Esophagus squamous epithelium (tissue), 4 donors: ENCODE measurements around the gene CEP128.

ENCODE experiments used
- POLR2A ChIP-seq, 4 donors: fragments of 450-650 bp; IDR thresholded peaks; one replicate each; pipeline ENCODE4 v1.6.1; 2017; ENCODE audit warnings: antibody characterized with exemption in 4 of 4, mild to moderate bottlenecking in 4 of 4, moderate library complexity in 3 of 4
- TF ChIP-seq, protein P1 (sequence below), 6 experiments: fragments of 450-650 bp in 4 of 6; fragments of 200-600 bp in 2 of 6; sonication (generic) in 2 of 6; IDR thresholded peaks; one replicate each; pipeline ENCODE4 v1.5.1; 2016 to 2019; ENCODE audit warnings: antibody characterized with exemption in 6 of 6, mild to moderate bottlenecking in 4 of 6, moderate library complexity in 4 of 6

DNA sequence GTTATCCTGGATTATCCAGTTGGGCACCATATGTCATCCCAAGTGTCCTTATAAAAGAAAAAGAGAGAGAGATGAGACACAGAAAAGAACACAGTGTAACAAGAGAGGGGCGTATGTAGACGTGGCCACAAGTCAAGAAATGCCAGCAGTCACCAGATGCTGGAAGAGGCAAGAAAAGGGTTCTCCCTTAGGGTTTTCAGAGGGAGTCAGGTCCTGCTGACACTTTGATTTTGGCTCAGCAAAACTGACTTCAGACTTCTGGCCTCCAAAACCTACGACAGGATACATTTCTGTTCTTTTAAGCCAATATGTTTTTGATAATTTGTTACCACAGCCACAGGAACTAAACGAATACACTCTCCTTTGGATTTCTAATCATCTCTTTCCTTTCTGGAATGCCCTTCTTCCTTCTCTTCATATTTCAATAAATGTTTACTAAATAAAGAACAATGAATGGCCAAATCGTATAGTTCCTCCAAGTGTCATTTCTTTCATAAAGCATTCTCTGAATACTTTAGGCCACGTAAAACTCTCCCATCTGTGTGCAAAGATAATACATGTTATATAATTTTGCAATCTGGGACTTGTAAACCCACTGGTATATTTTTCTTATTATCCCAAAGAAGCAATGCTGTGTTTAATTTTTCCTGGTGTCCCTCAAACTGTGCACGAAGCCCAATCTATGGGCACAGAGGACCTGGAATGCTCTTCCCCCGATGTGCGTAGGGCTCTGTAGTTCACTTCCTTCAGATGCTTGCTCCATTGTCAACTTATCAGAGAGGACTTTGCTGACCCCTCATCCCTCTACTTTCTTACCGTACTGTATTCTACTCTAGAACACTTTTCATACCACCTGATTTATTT lies 303.6 kb downstream of the CEP128 start:
- TF ChIP-seq POLR2A (IDR thresholded peaks at IDR 0.05): no peak
- TF ChIP-seq, protein P1, sequence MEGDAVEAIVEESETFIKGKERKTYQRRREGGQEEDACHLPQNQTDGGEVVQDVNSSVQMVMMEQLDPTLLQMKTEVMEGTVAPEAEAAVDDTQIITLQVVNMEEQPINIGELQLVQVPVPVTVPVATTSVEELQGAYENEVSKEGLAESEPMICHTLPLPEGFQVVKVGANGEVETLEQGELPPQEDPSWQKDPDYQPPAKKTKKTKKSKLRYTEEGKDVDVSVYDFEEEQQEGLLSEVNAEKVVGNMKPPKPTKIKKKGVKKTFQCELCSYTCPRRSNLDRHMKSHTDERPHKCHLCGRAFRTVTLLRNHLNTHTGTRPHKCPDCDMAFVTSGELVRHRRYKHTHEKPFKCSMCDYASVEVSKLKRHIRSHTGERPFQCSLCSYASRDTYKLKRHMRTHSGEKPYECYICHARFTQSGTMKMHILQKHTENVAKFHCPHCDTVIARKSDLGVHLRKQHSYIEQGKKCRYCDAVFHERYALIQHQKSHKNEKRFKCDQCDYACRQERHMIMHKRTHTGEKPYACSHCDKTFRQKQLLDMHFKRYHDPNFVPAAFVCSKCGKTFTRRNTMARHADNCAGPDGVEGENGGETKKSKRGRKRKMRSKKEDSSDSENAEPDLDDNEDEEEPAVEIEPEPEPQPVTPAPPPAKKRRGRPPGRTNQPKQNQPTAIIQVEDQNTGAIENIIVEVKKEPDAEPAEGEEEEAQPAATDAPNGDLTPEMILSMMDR (IDR thresholded peaks at IDR 0.05): no peak
